PFSK-1 (cell line): ENCODE measurements around the gene STK39. TPM values are rescaled to one million over a fixed set of nuclear protein-coding genes. Genes with fewer than 3 reads are reported as not detected.

Experiments
- FOXP2 ChIP-seq: optimal IDR thresholded peaks from 2 replicates; pipeline ENCODE3; 2011; ENCODE audit warnings: borderline replicate concordance, control low read depth, inconsistent platforms; ENCODE audit not compliant: insufficient read depth; ENCODE audit errors: extremely low read length, extremely low read depth
- POLR2AphosphoS5 ChIP-seq: IDR thresholded peaks from 2 replicates; pipeline ENCODE4 v1.6.1; 2012; ENCODE audit warnings: low read depth, mild to moderate bottlenecking, control low read depth, low read length, moderate library complexity
- REST ChIP-seq, 2 experiments: IDR thresholded peaks; 2 replicates each; pipeline versions ENCODE4 v1.6.1 to v1.8.0; 2011 to 2012; ENCODE audit warnings: low read depth in 2 of 2, low read length in 2 of 2, control low read depth in 1 of 2, inconsistent platforms in 1 of 2, mild to moderate bottlenecking in 1 of 2, moderate library complexity in 1 of 2; ENCODE audit not compliant: insufficient read depth in 1 of 2
- SIN3A ChIP-seq: IDR thresholded peaks from 2 replicates; pipeline ENCODE4 v1.6.1; 2012; ENCODE audit warnings: mild to moderate bottlenecking, low read length, moderate library complexity, borderline replicate concordance; ENCODE audit not compliant: insufficient read depth
- TAF1 ChIP-seq: IDR thresholded peaks from 2 replicates; pipeline ENCODE4 v1.6.1; 2012; ENCODE audit warnings: low read length, control low read depth, borderline replicate concordance; ENCODE audit not compliant: insufficient read depth
- polyA plus RNA-seq: library from polyadenylated mRNA; unstranded; fragments of >200 nt; gene quantifications from one replicate; pipeline ENCODE4 v1.2.1, GENCODE V29; 2012; ENCODE audit warnings: low read depth, missing spikeins; ENCODE audit not compliant: insufficient read length

Gene STK39
- polyA plus RNA-seq: 17.5 TPM

- peak; percentile 48 for TF ChIP-seq FOXP2
- TF ChIP-seq POLR2AphosphoS5: no peak
- TF ChIP-seq REST (IDR thresholded peaks at IDR 0.05; ENCODE audit: insufficient read depth in 1 of 2, low read depth in 2 of 2, low read length in 2 of 2): no peak
- TF ChIP-seq TAF1: no peak
These were observed at the start of gene STK39 for GRCh38 chr2:168247341-168248261. Gene STK39 (minus strand): TSS chr2:168247595. CDS start chr2:168247435, 160 bp downstream.

- no peak for TF ChIP-seq REST (IDR thresholded peaks at IDR 0.05; ENCODE audit: insufficient read depth in 1 of 2, low read depth in 2 of 2, low read length in 2 of 2)
- TF ChIP-seq TAF1: no peak
- no peak for TF ChIP-seq SIN3A
- TF ChIP-seq POLR2AphosphoS5: no peak
- no peak for TF ChIP-seq FOXP2
These were observed 47.7 kb upstream of the STK39 start for GRCh38 chr2:168295051-168295450.

- no peak for TF ChIP-seq FOXP2
- TF ChIP-seq REST (IDR thresholded peaks at IDR 0.05; ENCODE audit: insufficient read depth in 1 of 2, low read depth in 2 of 2, low read length in 2 of 2): no peak
- no peak for TF ChIP-seq TAF1
- TF ChIP-seq SIN3A: no peak
These were observed 47.0 kb upstream of the STK39 start for GRCh38 chr2:168294409-168294808.

GRCh38 chr2:168293766-168294165 is 46.4 kb upstream of the STK39 start:
- TF ChIP-seq SIN3A (no peak), REST (IDR thresholded peaks at IDR 0.05; ENCODE audit: insufficient read depth in 1 of 2, low read depth in 2 of 2, low read length in 2 of 2) (no peak), FOXP2 (no peak), TAF1 (no peak), POLR2AphosphoS5 (no peak)
